Mucosa of stomach (tissue), 1 donor: ENCODE measurements around the gene SLC25A21.

Experiments used
- H3K27me3 ChIP-seq: one replicate; pipeline ENCODE4 v1.7.0; 2013; ENCODE audit warnings: mild to moderate bottlenecking, low read length; ENCODE audit not compliant: control insufficient read depth, insufficient read depth
- H3K36me3 ChIP-seq: one replicate; pipeline ENCODE4 v1.7.0; 2013; ENCODE audit warnings: low read length; ENCODE audit not compliant: control insufficient read depth, insufficient read depth
- H3K4me1 ChIP-seq: one replicate; pipeline ENCODE4 v1.7.0; 2013; ENCODE audit warnings: mild to moderate bottlenecking, low read length; ENCODE audit not compliant: control insufficient read depth, insufficient read depth
- H3K4me3 ChIP-seq: one replicate; pipeline ENCODE4 v1.7.0; 2013; ENCODE audit warnings: low read length
- H3K9ac ChIP-seq: one replicate; pipeline ENCODE4 v1.7.0; 2013; ENCODE audit warnings: mild to moderate bottlenecking, low read length, moderate library complexity
- H3K9me3 ChIP-seq: one replicate; pipeline ENCODE4 v1.7.0; 2013; ENCODE audit warnings: mild to moderate bottlenecking, low read length, moderate library complexity; ENCODE audit not compliant: control insufficient read depth
- donor health status: Pancreatic carcinoma.

The SLC25A21 gene

DNA sequence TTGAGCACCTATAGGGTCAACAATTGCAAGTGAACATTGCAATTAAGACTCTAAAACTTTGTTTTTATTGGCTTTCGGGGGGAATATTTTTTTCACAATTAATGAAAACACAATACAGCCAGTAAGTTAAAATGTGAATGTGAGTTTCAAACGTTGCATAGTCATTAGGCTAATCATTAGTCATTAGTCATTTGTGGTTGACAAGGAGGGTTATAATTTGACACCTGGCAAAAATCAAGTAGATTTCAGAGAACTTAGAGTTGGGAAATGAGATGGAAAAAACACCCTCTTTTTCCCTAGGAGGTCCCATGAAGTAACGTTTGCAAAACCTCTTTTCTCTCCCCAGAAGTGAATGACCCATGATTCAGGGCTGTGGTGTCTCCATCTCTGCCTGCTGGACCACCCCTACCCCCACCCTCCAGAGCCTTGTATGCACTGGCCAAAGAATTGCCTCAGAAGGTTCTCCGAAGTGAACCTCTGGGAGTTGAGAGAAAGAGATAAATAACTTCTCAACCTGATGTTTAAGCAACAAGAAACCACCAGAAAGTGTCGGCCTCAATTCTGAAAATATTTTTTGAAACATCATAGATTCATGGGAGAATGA is 314.5 kb downstream of the SLC25A21 start:
- H3K4me1 ChIP-seq: peaks cover 14% of the 10 kb centered on the region
- no peak overlapping the region for H3K4me3 ChIP-seq
- no peaks in the 10 kb centered on the region for H3K36me3 ChIP-seq
- no peaks in the 10 kb centered on the region for H3K27me3 ChIP-seq
- no peaks in the 10 kb centered on the region for H3K9me3 ChIP-seq
- no peak overlapping the region for H3K9ac ChIP-seq

DNA sequence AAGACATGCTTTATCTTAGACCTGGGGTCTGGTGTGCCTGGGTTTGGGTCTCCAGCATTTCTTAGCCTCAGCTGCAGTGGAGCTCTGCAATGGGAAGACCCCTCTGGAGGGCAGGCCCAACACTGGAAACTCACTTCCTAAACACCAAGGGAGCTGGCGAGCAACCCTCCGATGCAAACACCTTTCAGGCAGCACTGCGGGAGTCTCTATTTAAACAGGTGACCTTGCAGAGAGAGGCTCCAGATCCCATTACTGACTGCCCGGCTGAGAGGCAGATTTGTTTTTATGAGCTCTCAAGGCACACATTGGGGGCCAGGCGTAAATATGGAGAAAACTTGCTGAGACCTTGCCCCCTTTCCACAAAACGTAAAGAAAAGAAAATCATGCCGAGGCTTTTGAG is 315.3 kb downstream of the SLC25A21 start:
- no peaks in the 10 kb centered on the region for H3K9me3 ChIP-seq
- H3K9ac ChIP-seq: no peak overlapping the region
- no peaks in the 10 kb centered on the region for H3K27me3 ChIP-seq
- no peak overlapping the region for H3K4me3 ChIP-seq
- no peaks in the 10 kb centered on the region for H3K36me3 ChIP-seq
- peaks cover 14% of the 10 kb centered on the region for H3K4me1 ChIP-seq

DNA sequence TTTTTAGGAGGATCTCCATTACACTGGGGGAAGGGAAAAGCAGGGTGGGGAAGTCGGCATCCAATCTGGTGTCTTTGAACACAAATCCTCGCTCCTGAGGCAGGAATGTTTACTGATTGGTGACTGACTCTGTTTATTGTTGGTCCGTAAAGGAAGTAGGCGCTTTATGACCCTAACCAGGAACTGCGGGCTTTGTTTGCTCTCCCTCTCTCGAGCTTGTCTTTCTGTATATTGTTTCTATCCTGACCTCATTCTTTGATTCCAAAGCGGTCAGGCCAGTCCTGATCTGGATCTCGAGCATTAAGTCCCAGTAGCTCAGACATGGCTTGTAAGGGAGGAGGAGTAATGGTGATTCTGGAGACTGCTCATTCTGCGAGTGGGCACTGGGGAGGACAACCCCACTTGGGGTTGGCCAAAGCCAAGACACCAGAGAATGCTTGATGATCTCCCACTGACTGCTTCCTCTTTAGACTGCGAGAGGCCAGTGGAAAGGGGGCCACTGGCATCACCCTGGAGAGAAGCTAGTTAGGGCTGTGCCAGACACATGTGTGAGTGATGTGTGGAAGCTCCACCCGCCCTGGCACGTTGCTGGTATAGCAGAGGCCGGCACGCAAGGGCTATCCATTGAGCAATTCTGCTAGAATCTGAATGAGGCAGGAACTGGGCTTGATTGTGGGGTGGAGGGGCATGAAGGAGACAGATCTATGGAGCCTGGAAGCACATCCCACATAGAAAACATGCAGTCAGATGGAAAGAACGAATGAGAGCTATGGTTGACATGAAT is 316.1 kb downstream of the SLC25A21 start:
- H3K4me1 ChIP-seq: peaks cover 14% of the 10 kb centered on the region
- no peak overlapping the region for H3K9ac ChIP-seq
- no peaks in the 10 kb centered on the region for H3K27me3 ChIP-seq
- H3K9me3 ChIP-seq: no peaks in the 10 kb centered on the region
- no peaks in the 10 kb centered on the region for H3K36me3 ChIP-seq
- H3K4me3 ChIP-seq: no peak overlapping the region

DNA sequence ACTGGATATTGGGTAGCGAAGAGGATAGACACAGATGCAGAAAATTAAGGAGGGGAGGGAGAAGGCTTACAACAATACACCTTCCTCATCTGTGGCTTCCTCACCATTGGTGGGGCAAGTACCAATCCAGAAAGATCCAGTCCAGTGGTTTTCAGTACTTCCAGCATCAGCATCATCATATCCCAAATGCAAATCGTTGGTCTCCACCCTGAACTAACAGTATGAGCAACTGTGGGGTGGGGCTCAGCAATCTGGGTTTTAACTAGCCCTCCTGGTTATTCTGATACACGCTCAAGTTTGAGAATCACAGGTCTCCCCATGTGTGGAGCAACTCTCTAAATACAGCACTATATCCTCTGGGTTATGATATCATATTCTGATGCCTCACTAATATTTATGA is 317.0 kb downstream of the SLC25A21 start:
- Histone ChIP-seq H3K9ac (no peak overlapping the region), H3K36me3 (no peaks in the 10 kb centered on the region), H3K4me1 (peaks cover 14% of the 10 kb centered on the region), H3K27me3 (no peaks in the 10 kb centered on the region), H3K9me3 (no peaks in the 10 kb centered on the region), H3K4me3 (no peak overlapping the region)

DNA sequence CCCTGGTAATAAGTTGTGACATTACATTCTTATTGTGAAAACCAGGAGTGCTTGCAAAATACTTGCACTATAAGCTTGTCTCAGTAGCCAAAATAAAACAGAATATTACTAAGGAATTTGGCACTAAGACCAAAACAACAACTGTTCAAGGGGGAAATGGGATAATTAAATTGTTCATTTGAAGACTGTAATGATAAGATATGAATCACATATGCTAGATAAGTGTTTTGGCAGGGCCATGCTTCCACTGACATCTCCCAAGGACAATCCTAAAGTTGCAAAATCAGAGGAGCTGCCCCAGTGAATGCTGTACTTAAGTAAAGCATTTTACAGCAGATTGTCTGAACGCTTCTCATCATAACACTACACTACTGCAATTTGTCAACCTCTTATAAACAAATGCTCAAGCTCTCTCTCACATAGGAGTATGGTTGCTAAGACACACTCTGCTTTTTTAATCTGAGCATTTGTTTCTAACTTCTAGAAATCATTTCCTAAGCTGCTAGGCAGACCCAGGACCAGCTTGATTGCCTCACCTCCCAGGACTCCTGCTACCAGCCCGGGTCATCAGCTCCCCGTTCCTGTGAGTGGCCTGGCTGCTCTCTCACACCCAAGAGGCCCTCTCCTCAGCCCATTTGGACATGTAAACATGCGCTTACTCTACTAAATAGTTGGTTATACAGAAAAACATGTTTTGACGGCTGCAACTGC is 319.3 kb downstream of the SLC25A21 start:
- Histone ChIP-seq H3K9ac (no peak overlapping the region), H3K4me1 (peaks cover 14% of the 10 kb centered on the region), H3K9me3 (no peaks in the 10 kb centered on the region), H3K27me3 (no peaks in the 10 kb centered on the region), H3K36me3 (no peaks in the 10 kb centered on the region), H3K4me3 (no peak overlapping the region)

DNA sequence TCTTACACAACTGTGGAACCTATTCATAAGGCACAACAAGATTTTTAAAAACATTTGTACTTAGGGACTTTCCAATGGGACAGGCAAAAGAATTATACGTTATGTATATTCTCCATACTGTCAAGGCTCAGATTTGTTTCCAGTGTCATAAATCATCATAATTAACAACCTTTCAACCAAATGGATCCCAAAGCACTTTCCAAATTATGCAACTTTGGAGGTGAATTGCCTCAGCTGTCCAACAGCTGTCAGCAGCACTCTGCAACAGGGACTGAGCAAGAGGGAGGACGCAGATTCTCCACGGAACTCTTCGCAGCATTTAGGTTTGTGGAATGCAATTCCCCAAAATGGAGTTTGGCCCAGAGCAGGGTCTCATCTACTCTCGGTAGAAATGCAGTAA is 324.2 kb downstream of the SLC25A21 start:
- Histone ChIP-seq H3K27me3 (no peaks in the 10 kb centered on the region), H3K9me3 (no peaks in the 10 kb centered on the region), H3K9ac (no peak overlapping the region), H3K4me1 (no peaks in the 10 kb centered on the region), H3K4me3 (no peak overlapping the region), H3K36me3 (no peaks in the 10 kb centered on the region)

DNA sequence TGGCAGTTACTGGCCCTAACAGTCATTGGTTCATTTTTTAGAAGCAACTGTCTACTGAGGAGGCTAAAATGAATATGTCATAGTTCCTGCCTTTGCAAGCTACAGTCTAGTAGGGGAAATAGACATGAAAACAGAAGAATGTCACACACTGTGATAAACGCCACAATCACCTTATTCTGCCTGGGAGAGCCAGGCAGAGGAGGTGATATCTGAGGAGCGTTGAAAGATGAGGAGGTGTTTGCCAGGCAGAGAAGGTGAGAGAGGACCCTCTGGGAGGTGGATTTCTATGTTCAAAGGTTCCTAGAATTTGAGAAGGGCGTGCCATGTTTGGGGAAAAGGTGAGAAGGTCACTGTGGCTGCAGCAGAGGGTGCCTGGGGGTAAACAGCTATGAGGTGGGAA is 325.0 kb downstream of the SLC25A21 start:
- Histone ChIP-seq H3K27me3 (no peaks in the 10 kb centered on the region), H3K4me1 (no peaks in the 10 kb centered on the region), H3K9ac (no peak overlapping the region), H3K4me3 (no peak overlapping the region), H3K36me3 (no peaks in the 10 kb centered on the region), H3K9me3 (no peaks in the 10 kb centered on the region)

DNA sequence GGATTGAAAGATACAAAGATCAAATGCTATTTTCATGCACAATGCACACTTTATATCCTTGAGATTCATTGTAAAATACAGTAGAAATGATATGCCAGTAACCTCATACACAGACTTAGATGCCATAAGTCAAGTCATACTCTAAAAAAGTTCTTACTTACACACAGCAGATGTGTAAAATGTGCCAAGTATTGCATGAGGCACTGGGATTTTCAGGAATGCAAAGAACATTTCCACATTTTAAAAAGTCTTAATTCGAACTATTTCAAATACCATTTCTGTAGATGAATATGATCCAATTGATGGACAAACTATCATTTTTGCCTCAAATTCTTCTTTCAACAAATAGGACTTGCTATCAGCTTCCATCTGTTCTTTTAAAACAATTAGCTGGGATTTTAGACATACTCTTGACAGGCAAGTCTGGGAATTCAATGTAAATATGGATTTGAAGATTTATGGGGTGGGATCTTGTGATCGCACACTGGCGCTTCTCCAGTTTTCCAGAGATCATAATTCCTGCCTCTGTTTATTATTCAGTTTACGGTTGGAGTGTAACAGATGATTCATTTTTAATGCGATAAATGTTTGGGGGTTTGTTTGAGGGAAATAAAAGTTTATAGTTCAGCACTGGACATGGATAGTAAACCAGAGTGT is 326.9 kb downstream of the SLC25A21 start:
- no peak overlapping the region for H3K4me3 ChIP-seq
- H3K27me3 ChIP-seq: no peaks in the 10 kb centered on the region
- no peaks in the 10 kb centered on the region for H3K4me1 ChIP-seq
- H3K9ac ChIP-seq: no peak overlapping the region
- no peaks in the 10 kb centered on the region for H3K36me3 ChIP-seq
- no peaks in the 10 kb centered on the region for H3K9me3 ChIP-seq

DNA sequence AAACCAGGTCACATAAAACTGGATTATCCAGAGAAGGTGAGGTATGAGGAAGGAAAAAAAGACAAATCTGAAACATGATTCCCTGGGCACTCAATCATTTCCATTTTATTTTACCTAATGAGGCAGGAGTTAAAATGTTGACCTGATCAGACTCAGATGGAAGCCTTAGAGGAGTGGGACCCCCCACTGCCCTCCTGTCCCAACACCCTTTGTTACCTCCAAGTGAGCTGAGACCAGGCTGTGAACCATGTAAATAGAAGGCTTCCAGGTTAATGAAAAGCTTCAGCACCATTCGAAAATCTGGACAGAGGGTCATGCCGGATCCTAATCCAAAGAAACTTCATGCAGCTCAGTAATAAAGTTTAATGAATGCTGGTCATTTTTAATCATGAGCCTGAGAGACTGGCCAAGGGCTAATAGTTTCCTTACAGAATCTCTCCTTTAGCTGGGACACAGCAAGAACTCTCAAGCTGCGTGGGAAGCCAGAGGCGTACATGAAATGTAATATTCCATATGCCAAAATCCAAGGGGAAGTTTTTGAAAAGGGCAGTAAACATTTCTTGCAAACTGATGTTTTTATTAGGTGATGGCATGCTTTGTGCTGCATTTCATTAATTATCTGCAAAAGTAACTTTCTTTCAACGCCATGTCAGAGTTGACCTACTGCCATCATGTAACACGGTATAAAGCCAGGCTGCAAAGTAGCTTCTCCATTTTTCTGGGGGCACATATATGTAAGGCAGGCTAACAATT is 327.8 kb downstream of the SLC25A21 start:
- no peaks in the 10 kb centered on the region for H3K27me3 ChIP-seq

DNA sequence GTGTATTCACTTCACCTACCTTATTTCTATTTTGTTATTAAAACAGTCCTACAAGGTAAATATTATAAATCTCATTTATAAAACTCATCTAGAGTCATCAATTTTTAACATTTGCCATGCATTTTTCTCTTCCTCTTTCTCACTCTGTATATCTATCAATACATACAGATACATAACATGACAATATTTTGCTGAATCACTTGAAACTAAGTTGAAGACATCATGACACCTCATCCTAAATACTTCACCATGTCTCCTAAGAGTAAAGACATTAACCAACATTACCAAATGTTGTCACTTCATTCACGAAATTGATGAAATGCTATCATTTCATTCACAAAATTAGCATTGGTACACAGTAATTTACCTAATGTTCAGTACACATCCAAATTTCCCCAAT is 329.0 kb downstream of the SLC25A21 start:
- Histone ChIP-seq H3K9me3 (no peaks in the 10 kb centered on the region), H3K36me3 (no peaks in the 10 kb centered on the region), H3K4me3 (no peak overlapping the region), H3K27me3 (no peaks in the 10 kb centered on the region), H3K9ac (no peak overlapping the region), H3K4me1 (no peaks in the 10 kb centered on the region)

More for the DNA sequence above, 327.8 kb downstream of the SLC25A21 start:
- Histone ChIP-seq H3K9ac (no peak overlapping the region), H3K4me3 (no peak overlapping the region), H3K36me3 (no peaks in the 10 kb centered on the region), H3K4me1 (no peaks in the 10 kb centered on the region), H3K9me3 (no peaks in the 10 kb centered on the region)

DNA sequence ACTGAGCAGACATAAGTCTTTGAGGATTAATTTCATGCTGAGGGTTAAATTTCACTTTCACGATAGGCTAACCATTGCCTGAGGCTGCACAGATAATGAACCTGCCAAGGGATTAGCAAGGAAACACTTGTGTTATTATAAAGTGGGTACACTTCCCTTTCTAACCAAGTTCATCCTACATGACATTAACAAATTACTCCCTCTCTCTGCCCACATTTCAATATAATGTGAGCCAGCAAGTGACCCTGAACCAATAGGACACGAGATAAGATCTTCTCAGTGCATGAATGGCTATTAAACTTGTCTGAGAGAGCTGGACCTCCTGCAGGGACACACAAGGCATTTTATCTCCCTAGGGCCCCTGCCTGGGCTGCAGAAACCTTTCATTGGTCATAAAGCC is 337.3 kb downstream of the SLC25A21 start:
- Histone ChIP-seq H3K4me3 (no peak overlapping the region), H3K27me3 (no peaks in the 10 kb centered on the region), H3K9me3 (no peaks in the 10 kb centered on the region), H3K36me3 (no peaks in the 10 kb centered on the region), H3K4me1 (no peaks in the 10 kb centered on the region), H3K9ac (no peak overlapping the region)
